ENCODE data around the gene LRRC42.

LRRC42 gene

DNA sequence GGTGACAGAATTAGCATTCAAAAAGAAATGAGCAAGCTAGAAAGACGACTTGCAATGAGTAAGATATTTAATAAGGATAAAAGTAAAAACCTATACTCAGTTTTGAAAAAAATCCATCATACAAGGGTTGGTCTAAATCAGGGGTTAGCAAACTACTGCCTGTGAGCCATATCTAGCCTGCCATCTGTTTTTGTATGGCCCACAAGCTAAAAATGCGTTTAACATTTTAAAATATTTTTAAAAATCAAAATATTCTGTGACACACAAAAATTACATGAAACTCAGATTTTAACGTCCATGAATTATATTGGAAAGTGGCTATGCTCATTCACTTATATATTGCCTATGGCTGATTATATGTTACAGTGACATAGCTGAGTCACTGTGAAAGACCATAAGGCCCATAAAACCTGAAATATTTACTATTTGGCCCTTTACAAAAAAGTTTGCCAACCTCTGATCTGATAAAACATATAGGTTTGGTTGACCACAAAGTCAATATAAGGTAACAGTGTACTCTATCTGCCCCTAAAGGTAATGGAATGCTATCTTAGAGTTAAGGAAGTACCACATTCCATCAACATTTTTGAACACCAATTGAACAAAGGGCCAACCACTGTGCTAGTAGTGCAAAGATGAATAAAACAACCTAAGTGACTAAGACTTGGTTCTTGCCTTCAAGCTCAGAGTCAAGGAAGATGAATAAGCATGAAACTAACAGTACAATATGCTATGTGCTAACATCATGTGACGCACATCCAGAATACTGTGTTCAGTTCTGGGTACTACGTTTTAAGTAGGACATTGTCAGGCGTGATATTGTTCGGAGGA, 3.8 kb upstream of the LRRC42 start:
- DNase-seq = no peak

DNA sequence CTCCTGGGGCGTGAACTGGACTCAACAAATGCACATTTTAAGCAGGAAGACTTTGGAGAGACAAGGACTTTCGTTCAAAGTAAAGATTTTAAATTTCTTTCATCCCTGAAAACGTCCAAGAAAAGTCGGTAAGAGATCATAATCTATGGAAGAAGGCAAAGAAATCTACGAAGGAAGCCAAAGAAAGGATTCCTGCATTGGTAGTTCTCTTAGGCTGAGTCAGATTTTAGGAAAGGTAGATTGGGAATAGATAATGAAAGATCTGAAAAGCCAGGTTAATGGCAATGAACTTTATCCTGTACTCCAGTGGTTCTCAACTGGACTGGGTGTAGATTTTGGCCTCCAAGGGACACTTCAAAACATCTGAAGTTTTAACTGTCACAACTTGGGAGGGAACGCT, 3.1 kb upstream of the LRRC42 start:
- DNase-seq = no peak

DNA sequence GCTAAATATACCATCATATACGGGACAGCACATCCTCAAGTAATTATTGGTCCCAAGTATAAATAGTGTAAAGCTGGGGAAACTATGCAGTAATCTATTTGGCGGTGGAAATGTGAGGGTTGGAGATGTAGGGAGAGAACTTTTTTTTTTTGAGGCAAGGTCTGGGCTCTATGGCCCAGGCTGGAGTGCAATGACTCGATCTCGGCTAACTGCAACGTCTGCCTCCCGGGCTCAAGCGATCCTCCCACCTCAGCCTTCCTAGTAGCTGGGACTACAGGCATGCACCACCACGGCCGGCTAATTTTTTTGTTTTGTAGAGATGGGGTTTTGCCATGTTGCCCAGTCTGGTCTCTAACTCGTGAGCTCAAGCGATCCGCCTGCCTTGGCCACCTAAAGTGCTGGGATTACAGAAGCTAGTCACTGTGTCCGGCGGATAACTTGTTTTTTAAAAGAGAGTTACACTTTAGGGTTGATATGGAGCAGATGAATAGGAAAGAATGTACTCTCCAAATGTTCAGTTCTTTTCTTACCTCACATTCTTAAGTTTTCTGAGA, 2.6 kb upstream of the LRRC42 start:
- DNase-seq = no peak

DNA sequence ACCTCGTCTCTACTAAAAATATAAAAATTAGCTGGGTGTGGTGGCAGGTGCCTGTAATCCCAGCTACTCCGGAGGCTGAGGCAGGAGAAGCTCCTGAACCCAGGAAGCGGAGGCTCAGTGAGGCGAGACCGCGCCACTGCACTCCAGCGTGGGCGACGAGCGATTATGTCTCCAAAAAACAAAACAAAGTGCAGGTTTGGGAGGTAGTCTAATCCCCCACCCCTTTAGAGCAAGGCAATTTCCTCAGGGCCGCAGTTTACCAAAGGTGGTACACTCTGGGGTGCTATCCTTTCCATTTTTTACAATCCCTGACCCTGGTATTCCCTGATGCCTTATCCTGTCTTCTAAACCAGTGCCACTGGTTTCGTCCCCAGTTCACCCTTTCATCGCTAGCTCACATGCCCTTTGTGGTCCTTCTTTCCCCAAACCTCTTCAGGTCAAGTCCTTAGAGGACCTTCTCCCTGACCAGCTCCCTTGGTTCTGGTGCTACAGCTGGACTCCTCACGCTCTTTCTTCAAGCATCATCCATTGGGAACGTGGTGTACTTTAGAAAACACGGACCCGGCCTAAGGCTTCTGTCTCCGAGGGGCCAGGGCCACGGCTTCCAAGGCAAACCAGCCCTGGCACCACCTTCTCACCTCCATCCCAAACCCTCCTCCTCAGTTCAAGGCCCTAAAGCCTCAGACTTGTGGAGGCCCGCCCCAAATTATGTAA, 1.5 kb upstream of the LRRC42 start:
- no peak for DNase-seq

DNA sequence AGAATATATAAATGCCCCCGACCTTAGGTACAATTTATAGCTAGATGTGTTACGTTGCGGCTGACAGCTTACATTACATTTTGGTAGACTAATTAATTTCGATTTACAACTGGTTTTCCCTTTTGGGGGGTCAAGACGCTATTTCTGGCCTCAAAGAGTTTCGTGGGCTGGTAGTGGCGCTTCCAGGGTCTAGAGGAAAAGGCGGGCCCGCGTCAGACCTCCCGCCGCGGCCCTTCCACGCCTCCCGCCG, 1.0 kb upstream of the LRRC42 start:
- DNase-seq = no peak

DNA sequence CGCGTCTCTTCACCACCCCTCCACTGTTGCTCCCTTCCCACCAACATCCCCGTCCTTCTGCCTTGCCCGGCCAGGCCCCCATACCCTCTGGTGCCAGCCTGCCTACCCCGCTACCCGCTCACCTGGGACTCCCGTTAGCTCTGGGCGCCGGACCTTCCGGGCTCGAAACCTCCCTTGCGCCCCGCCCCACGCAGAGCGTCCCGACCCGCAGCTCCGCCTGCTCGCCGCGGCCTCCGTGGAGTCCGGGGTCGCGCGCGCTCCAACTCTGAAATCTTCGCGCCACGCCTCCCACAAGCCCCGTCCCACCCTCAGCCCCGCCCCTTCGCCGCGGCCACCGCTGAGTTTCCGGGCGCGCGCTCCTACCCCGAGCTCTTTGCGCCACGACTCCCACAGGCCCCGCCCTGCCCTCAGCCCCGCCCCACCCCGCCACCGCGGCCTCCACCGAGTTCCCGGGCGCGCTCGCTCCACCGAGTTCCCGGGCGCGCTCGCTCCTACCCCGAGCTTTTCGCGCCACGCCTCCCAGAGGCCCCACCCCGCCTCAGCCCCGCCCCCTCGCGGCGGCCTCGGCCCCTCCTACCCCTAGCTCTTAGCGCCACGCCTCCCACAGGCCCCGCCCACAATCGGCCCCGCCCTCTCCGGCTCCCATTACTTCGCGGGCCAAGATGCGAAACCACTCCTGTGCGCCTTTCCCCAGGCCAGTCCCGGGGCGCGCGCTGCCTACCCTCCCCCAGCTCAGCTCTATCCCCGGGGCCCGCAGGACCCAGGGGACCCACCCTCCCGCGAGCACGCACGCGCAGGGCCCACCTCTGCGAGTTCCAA, 508 bp upstream of the LRRC42 start, which contains the start of gene IFT25:
IFT25 (minus strand) TSS at position 267 of the 819 bp plus-strand sequence. CDS start 5,617 bp downstream, outside the sequence.
- peak; percentile 95 for DNase-seq

DNA sequence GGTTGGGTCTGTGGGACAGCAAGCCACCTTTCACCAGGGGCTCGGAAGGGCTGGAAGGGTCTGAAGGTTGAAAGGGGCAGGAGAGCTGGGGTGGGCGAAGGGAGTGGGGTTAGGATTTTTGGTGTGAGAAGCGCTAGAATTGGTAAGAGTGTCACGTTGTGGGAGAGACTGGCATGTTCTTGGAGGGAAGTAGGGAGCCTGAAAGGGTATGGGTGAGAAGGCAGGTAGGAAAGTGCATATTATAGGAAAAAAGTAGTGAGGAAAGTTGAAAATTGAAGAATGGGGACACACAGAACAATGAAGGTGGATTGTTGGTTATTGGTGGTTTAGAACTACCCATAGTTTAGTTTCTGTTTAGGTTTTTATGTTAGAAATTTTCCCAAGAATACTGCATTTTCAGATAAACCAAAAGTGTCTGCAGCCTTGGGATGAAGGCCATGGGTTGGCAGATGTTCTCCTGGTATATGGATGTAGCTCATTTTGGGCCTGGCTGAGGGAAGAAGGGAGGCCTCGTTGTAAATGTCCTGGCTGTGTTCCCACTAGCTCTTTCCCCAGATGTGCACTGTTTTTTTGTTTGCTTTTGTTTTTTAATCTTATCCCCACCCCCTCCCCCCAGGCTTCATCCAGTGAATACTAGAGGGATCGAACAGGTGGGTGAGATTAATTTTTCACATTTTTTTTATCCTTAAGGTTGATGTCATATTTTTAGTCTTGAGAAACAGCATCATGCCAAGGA, 1.2 kb downstream of the LRRC42 start:
- no peak for DNase-seq

DNA sequence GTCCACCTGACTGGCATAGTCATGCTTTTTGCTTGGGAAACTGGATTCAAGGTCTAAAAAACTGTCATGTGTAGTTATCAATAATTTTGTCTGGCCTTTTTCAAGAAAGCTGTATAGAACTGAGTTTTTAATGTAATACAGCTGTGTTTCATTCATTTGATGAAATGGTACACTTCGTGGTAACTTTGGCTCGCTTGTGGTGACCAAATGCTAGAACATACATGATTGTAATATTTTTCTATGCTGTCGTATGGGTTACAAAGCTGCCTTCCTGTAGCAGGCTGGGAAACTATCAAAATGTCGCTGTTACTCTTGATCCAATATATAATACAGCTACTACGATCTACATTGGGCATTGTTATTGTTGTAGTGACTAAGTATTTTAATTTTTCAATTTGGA, 2.1 kb downstream of the LRRC42 start:
- no peak for DNase-seq

DNA sequence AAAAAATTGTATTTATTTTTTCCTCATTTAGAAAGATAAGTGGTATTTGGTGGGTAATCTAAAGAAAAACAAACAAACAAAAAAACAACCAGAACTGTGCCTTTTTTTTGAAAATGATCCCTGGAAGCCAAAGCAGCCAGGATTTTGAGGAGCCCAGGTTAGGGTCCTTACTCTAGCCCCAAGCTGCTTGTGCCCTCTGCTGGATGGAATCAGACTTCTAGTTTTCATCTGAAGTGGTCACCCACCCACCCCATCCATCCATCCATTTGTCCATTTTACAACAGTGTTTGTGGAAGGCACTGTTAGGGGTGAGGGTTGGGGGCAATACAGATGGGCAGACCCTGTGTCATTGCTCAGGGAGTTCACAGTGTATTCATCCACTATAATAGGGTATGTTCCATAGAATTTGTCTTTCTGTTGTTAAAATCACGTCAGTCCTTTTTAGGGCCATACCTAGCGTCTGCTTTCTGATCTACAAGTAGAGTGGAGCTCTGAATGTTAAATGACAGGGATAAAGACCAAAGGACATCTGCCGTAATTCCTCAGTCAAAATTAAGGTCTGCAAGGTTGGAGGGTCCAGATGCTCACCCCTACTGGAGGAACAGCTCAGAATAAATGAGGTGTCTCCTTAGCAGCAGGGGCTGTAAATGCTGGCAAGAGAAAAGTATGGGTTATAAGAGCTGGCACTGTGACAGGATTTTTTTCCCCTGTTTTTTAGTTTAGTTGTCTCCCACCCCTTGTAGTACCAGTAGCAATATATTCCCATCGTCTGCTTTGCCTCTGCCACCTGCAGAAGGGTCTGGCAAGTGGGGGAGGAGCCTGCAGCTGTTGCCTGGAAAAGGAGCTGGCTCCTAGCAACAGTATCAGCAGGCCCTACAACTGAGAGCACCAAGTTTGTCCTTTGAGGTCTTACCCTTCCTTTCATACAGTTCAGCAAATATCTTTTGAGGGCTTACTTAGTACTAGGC, 3.2 kb downstream of the LRRC42 start:
- peak; percentile 49 for DNase-seq

DNA sequence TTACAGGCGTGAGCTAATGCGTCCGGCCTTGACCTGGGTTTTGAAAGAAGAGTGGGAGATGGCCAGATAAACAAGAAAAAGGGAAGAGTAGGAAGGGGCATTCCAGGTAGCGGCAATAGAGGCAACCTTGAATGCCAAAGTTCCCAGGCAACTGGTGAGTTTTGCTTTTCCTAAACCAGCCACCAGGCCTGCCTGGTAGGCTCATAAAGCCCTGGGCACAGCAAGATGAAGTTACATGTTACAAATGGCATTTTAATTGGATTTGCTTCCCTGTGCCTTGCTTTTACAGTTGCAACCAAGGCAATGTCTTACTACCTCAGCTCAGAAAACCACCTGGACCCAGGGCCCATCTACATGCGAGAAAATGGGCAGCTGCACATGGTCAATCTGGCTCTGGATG, 5.5 kb downstream of the LRRC42 start:
- DNase-seq = no peak

DNA sequence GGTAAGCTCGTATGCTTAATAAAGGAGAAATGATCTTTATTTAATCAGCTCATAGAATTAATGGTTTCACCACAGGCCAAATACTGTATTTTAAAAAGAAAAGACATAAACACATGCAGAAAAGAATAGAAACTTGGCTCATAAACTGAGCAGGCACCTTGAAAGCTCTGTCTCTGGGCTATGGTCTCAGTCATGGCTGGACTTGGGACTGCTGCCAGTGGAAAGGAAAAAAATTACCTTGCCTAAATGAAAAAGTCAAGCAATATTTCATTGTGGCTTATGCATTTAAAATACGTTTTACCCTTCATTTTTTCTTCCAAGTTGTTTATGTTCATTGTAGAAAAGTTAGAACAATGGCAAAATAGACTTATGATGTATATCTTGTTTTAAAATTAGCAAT, 8.0 kb downstream of the LRRC42 start:
- DNase-seq = no peak

DNA sequence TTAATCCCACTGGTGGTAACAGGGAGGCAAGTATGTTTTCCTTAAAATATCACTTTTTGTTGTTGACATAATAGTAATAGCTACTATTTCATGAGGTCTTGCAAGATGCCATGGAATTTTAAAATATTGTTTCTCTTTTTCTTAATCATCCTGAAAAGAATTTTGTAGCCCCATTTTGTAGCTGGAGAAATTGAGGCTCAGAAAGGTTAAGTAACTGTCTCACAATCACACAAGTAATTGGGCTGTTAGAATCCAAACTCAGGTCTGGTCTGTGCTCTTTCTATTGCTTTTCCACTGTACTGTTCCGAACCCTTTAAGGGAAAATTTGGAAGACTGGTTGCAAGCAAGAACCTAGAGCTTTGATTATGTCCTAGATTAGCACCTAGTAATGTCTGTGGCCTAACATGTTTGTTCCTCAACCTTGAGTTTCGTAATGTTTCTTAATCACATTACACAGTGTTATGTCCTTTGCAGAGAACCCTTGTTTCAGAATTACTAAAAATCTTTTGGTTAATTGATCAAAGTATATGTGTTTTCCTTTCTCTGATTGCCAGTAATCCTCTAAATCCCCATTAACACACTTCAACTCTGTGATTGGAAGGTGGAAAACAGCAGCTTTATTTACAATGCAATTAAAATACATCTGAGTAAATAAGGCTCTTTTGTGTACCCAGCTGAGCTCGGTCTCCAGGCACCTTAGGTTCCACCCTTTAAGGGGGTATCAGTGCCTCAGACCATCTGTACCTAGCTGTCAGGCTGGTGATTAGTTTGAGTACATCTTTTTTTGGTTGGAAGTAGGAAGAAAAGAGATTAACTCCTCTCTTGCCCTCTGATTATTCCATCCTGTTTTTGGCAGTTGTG, 10.4 kb downstream of the LRRC42 start:
- DNase-seq = peak; percentile 88

DNA sequence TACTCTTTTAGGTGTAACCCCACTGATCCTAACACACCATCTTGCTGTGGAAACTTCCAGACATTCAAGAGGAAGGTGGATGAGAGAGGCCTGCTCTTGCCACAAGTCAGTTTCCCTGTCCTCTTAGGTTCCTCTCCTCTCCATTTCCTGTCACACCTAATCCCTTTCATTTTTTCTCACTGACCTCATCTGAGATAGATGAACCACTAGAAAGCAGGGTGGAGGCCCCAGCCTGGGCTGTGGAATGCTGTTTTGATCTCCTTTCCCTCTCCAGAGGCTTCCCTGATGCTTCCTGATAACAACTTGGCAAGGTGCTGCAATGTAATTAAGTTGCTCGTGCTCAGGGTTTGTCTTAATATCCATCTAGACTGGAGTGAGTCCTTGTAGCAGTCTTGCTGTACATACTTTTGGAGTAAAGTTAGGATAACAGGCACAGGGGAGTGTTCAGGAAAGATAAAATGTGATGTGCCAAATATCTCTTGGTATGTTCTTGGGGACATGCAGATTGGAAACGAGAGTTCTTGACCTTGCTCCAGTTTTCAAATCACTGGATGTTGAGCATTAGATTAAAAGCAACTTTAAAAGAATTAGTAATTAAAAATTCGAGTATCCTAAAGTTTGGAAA, 11.2 kb downstream of the LRRC42 start:
- DNase-seq = peak; percentile 84

DNA sequence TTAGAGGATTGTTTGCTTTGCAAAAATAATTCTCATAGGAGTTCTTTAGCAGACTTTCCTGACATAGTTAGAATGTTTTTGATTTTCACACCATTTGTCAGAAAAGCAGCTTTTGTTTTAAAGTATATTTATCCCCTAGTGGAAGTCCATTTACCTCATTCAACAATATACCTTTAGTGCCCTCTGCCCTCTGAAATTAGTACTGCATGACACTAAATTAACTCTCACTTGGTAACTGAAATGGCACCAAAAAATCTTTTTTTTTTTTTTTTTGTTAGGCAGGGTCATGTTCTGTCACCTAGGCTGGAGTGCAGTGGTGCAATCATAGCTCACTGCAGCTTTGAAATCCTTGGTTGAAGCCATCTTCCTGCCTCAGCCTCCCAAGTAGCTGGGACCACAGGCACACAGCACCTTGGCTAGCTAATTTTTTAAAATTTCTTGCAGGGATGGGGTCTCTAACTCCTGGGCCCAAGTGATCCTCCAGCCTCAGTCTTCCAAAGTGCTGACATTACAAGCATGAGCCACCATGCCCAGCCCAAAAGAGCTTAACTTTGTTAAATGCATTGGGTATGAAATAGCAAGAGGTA, 13.6 kb downstream of the LRRC42 start:
- DNase-seq = no peak

DNA sequence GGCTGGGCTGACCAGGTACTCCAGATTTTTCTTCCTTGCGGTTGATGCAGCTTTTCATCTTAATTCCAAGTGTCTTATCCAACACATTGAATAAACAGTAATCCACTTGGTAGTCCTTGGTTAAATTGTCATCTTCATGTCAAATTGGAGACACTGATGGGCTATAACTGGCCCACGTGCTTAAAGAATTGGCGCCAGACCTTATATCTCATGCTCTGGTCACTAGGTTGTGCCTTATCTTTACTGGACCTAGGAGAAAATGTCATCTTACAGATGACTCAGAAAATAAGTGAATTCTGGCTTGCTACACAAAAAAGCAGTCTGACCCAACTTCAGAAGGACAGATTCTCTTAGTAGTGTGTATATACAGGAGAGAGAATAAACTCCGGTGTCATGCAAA, 16.2 kb downstream of the LRRC42 start:
- DNase-seq = no peak

DNA sequence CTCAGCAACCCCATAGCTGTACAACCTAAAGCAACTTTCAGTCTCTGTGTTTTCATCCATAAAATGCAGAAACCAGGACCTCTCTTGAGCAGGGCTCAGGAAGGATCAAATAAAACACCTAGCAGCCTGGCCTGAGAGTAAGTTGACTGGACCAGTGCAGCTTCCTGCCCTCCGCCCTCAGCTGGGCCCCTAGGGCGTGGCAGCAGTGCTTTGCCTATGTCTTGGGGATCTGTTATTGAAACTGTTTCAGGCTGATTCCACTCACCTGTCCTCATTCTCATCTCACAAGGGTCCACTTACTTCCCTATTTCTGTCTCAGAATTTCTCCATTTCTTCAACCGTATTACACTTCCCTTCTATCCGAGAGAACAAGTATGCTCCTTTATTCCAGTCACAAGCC, 17.3 kb downstream of the LRRC42 start:
- no peak for DNase-seq

DNA sequence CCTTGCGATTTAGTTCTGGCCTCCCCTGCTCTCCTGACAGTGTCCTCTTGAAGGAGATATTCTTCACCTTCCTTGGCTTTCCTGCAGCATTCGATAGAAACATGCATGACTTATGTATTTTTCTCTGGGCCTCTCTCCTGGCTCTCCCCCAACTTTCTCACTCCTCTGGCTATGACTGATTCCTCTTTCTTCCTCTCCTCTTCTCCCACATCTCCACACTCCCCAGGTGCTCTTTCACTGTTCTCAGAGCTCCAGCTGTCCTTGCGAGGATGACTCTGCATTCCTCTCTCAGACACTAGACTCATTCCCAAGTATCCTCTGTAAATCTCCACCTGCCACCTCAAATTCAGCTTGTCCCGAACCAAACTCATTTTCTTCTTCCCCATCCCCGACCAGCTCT, 18.0 kb downstream of the LRRC42 start:
- DNase-seq = no peak

DNA sequence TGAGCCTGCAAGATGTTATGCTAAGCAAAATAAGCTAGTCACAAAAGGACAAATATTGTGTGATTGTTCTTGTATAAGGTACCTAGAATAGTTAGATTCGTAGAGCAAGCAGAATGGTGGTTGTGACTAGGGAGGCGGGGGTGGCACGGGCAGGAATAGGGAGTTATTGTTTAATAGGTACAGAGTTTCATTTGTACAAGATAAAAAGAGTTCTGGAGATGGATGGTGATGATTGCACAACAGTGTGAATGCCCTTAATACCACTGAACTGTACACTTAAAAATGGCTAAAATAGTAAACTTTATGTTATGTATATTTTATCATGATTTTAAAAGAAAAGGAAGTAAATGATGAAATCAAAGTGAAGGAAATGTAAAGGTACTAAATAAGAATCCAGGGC, 20.6 kb downstream of the LRRC42 start:
- DNase-seq = no peak

DNA sequence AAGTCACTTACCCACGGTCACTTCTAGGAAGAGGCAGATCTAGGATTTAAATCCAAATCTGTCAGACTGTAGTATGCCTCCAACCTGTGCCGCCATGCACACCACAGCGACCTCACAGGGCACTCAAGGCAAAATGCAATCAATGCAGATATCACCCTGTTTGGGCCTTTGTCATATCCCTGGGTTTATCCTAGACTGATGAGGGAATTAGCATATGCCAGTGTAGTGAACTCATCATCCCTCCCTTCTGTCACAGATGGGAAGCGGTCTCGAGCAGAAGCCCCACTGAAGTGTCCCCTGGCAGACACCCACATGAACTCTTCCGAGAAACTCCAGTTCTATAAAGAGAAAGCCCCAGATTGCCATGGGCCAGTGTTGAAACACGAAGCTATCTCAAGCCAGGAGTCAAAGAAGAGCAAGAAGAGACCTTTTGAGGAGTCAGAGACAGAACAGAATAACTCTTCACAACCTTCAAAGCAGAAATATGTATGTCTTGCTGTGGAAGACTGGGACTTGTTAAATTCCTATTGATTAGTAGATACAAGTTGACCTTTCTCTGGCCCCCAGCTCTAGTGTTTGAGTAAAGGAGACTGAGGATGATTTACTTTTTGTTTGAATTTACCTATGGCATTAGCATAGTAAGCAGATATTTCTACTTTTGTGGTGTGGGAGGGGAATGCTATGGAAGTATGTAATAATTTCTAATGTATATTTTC, 21.4 kb downstream of the LRRC42 start:
- peak; percentile 78 for DNase-seq

Measured in SHP77 treated with DMSO at 0.1 percent for 48 hours (cell line).